Esophagus muscularis mucosa (tissue), 3 donors: ENCODE results near the gene EHBP1.

Experiments
- CTCF ChIP-seq, 3 experiments: fragments of 200-600 bp in 2 of 3; fragments of 450-650 bp in 1 of 3; sonication (generic) in 2 of 3; IDR thresholded peaks; one replicate each; pipeline ENCODE4 v1.5.1; 2017 to 2019; ENCODE audit warnings: antibody characterized with exemption in 3 of 3, mild to moderate bottlenecking in 2 of 3, moderate library complexity in 1 of 3
- POLR2AphosphoS5 ChIP-seq, 2 donors: sonication (generic); formaldehyde crosslinking; IDR thresholded peaks; one replicate each; pipeline ENCODE4 v1.6.1; 2017; ENCODE audit warnings: antibody characterized with exemption in 2 of 2

DNA sequence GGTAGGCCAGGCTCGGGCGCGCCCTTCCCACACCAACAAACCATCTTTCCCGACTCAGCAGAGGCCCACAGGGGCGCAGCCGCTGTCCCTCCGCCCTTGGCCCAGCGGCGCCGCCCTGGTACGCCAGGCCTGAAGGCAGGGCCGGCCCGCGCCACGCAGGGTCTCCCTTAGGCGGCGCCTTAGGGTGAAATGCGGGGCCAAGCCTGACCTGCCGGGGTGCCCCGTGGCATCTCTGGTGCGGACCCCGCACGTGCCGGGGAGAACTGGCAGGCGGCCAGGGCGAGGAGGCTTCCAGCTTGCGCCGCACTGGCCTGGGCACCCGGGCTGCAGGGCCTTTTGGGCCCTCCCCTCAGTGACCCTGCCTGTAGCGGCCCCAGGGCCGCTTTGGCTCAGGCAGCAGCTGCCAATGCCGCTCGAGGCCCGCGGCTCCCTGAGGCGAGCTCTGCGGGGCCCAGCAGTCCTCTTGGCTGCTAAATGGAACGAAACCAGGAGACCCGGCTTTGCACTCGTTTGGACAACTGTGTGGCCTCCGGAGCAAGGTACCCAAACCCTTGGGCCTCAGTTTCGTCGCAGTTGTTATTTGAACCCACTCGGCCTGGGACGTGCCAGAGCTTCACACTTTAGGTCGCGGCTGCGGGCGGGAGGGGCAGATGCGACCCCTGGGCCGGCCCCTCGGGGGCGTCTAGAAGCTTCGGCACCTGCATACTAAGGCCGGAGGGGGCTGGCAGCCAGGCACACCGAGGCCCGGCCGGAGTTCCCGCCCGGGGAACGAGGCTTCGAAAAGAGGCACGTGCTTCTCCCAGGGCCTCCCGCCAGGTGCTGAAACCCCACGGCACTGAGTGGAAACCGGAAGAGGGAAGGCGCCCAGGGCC is 353.6 kb downstream of the EHBP1 start:
- no peak for TF ChIP-seq POLR2AphosphoS5 (IDR thresholded peaks at IDR 0.05)
- no peak for TF ChIP-seq CTCF (IDR thresholded peaks at IDR 0.05)
